ENCODE measurements around the gene MMD.

The MMD gene

GRCh38 chr17:55456307-55457240 is 34.9 kb upstream of the MMD start:
- Histone ChIP-seq H3K27me3 (ENCODE audit: control insufficient read depth, insufficient read depth, low read length) (no peaks in the 10 kb centered on the region), H3K27ac (no peak overlapping the region), H3K4me2 (ENCODE audit: low read length) (no peak overlapping the region), H3K4me3 (ENCODE audit: low read depth, low read length) (no peak overlapping the region), H3K79me2 (no peaks in the 10 kb centered on the region), H3K4me1 (peaks cover 16% of the 10 kb centered on the region), H2AFZ (no peak overlapping the region), H3K36me3 (ENCODE audit: control insufficient read depth, insufficient read depth, low read length) (no peaks in the 10 kb centered on the region), H3K9ac (no peak overlapping the region), H3K9me3 (ENCODE audit: control insufficient read depth, low read length) (no peaks in the 10 kb centered on the region)
- TF ChIP-seq CTCF (IDR thresholded peaks at IDR 0.05) = no peak

- Histone ChIP-seq H3K4me1 (peaks cover 25% of the 10 kb centered on the region), H3K27me3 (ENCODE audit: control insufficient read depth, insufficient read depth, low read length) (no peaks in the 10 kb centered on the region), H3K9me3 (ENCODE audit: control insufficient read depth, low read length) (no peaks in the 10 kb centered on the region), H2AFZ (no peak overlapping the region), H3K9ac (no peak overlapping the region), H3K4me3 (ENCODE audit: low read depth, low read length) (no peak overlapping the region), H3K79me2 (no peaks in the 10 kb centered on the region), H3K27ac (no peak overlapping the region), H3K36me3 (ENCODE audit: control insufficient read depth, insufficient read depth, low read length) (no peaks in the 10 kb centered on the region), H3K4me2 (ENCODE audit: low read length) (no peak overlapping the region)
- no peak for TF ChIP-seq CTCF (IDR thresholded peaks at IDR 0.05)
Observed at GRCh38 chr17:55454906-55455474, 33.4 kb upstream of the MMD start.

- Histone ChIP-seq H2AFZ (peak overlapping the region; percentile 0), H3K9ac (no peak overlapping the region), H3K36me3 (ENCODE audit: control insufficient read depth, insufficient read depth, low read length) (no peaks in the 10 kb centered on the region), H3K4me3 (ENCODE audit: low read depth, low read length) (no peak overlapping the region), H3K27ac (no peak overlapping the region), H3K4me2 (ENCODE audit: low read length) (no peak overlapping the region), H3K27me3 (ENCODE audit: control insufficient read depth, insufficient read depth, low read length) (no peaks in the 10 kb centered on the region), H3K9me3 (ENCODE audit: control insufficient read depth, low read length) (no peaks in the 10 kb centered on the region), H3K4me1 (peaks cover 31% of the 10 kb centered on the region), H3K79me2 (no peaks in the 10 kb centered on the region)
- TF ChIP-seq CTCF (IDR thresholded peaks at IDR 0.05) = no peak
Observed at GRCh38 chr17:55453839-55454557, 32.4 kb upstream of the MMD start.

GRCh38 chr17:55452139-55452790 is 30.6 kb upstream of the MMD start:
- Histone ChIP-seq H3K9ac (no peak overlapping the region), H3K4me1 (peaks cover 37% of the 10 kb centered on the region)

More at GRCh38 chr17:55452139-55452790, 30.6 kb upstream of the MMD start:
- peak overlapping the region; percentile 63 for H3K27ac ChIP-seq
- no peak overlapping the region for H3K4me3 ChIP-seq (ENCODE audit: low read depth, low read length)
- H3K4me2 ChIP-seq (ENCODE audit: low read length) = no peak overlapping the region
- peak overlapping the region; percentile 25 for H2AFZ ChIP-seq
- H3K27me3 ChIP-seq (ENCODE audit: control insufficient read depth, insufficient read depth, low read length) = no peaks in the 10 kb centered on the region
- TF ChIP-seq CTCF (IDR thresholded peaks at IDR 0.05) = no peak
- H3K79me2 ChIP-seq = no peaks in the 10 kb centered on the region
- H3K36me3 ChIP-seq (ENCODE audit: control insufficient read depth, insufficient read depth, low read length) = no peaks in the 10 kb centered on the region
- H3K9me3 ChIP-seq (ENCODE audit: control insufficient read depth, low read length) = no peaks in the 10 kb centered on the region
